Superior temporal gyrus (tissue), 1 donor: Measurements from ENCODE around the gene CNTN1.

Experiments
- DNase-seq: peaks from one replicate; pipeline ENCODE4 v3.0.0-alpha.2; 2016; ENCODE audit errors: extremely low spot score

CNTN1 gene

DNA sequence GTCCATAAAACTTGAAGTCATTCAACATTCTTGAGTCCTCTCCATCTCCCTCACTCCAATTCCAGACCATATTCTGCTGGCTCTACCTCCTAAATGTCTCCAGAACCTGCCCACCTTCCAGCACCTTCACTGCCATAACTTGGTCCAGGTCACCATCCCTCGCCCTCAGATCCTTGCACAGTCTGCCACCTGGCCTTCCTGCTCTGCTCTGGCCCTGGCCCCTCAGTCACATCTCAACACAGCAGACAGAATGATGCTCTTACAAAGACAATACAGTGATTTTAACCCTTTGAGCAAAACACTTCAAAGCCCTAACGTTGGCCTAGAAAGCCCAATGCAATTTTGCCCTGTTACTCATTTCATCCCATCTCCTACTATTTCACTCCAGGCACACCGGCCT is 414.1 kb downstream of the CNTN1 start:
- DNase-seq, result no peak

DNA sequence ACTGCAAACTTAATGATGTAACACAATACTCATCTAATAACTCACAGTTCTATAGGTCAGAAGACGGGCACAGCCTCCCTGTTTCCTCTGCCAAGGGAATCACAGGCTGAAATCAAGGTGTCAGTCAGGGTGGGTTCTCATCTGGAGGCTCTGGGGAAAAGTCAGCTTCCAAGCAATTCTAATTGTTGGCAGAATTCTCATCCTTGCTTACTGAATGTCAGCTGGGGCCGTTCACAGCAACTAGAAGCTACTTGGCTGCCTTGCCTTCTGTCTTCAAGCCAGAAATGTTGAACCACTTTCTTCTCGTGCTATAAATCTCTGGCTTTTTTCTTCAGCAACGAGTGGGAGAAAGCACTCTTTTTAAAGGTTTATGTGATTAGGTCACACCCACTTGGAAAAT is 415.8 kb downstream of the CNTN1 start:
- no peak for DNase-seq

DNA sequence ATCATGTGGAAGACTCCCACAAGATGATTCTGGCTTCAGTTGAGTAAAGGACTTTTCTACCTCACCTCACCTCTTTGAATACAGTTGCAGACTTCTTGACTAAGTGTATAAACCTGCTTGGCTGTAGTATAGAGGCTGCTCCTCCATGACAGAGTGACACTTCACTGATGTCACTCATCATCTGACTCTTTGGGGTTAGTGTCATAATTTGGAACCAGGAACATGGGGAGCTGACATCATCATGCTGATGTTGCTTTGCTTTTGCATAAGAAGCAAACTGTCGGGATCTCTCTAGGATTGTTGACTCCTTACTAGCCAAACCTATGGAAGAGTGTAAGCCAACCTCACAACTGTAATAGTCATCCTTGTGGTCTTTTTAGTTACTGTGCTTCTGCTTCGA is 420.7 kb downstream of the CNTN1 start:
- DNase-seq, result no peak

DNA sequence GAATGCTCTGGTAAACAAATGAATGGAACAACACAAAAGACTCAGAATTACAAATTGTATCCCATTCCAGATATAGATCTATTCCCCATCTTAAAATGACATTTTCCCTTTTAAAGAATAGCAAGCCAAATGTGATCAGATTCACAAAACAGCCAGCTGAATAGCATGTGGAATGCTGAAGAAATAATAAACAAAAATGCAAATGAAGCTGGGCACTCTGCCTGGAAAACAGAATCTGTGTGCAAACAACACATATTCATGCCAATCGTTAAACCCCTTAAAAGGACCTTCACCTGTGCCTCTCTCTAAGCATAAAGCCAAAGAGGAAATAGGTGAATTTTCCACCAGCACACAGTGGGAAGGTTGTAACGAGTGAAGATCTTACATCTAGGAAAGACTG is 428.0 kb downstream of the CNTN1 start:
- peak; percentile 47 for DNase-seq

DNA sequence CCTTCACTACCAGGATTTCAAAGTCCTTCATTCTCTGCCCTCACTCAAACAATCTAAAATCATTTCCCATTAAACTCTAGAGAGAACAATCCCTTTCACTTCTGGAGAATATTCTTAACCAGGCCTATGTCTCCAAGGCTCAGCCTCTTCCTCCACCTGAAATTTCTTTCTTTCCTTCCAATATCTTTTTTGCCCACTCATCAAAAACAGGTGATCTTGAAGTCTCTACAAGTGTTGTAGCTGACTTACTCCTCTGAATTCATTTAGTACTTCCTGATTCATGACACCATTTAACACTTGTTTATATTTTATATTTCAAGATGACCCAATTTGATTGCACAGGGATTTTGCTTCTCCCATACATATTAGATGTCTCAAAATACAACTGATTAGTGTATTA is 429.1 kb downstream of the CNTN1 start:
- DNase-seq, result no peak
